Germinal center (tissue), 1 donor: ENCODE measurements around the gene APLP1.
"Not testable (repeated sequence)": the region's sequence is repeated elsewhere in the genome, so short reads cannot be mapped to it uniquely, and the experiment has no call there.

Source experiments
- DNase-seq: peaks from one replicate; pipeline ENCODE4 v3.0.0; 2012; ENCODE audit warnings: mixed read lengths, low spot score

Gene APLP1

DNA sequence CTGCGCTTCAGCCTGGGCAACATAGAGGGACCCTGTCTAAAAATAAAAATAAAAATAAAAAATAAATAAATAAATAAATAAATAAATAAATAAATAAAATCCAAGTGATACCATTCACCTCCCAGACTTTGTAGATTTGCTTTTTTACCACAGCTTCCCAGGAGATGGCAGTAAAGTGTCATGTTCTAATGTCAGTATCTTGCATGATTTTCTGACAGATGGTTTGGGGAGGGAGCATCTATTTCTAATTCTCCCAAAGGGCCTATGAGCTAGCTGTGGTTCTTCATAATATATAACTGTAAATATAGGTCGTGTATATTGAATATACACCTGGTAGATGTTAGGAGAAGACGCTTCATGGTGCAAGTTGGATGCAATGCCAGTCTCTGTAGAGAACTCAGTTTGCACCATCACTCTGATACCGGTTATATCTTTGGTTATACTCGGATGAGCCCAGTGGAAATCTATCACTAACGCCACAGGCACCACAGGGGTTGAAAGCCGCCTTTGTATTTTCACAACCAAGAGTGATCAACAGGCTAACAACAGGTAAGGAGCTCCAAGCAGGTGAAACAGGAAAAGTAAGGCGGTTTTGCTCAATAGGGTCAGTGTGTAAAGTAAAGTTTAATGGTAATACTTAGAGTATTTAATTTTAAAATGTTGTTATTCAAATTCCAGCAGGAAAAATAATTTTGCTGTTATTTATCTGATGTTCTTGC lies 13.9 kb downstream of the APLP1 start:
- peak; percentile 69 for DNase-seq

DNA sequence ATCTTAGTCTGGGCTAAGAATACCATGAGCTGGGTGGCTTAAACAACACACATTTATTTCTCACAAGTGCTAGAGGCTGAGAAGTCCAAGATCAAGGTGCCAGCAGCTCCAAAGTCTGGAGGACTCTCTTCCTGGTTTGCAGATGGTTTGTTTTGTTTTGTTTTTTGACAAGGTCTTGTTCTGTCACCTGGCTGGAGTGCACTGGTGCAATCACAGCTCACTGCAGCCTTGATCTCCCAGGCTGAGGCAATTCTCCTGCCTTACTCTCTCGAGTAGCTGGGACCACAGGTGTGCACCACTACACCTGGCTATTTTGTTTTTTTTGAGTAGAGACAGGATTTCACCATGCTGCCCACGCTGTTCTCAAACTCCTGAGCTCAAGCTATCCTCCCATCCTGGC lies 15.5 kb downstream of the APLP1 start:
- DNase-seq, result no peak

DNA sequence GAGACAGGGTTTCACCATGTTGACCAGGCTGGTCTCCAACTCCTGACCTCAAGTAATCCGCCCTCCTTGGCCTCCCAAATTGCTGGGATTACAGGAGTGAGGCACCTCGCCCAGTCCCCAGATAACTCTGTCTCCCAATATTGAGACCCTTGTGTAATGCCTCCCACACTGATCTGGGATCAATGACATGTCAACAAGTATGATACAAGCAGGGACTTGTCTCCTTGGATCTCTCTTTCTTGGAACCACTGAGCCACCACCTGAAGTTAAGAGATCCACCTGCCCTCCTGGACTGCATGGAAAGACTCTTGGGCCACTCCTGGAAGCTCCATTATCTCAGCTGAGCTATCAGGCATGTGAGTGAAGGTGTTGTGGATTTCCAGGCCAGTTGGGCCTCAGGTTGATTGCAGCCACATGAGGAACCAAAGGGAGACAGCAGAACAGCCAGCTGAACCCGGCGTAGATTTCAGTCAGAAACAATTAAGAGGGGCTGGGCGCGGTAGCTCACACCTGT lies 16.9 kb downstream of the APLP1 start:
- no peak for DNase-seq

GRCh38 chr19:35885904-35886303 lies 17.5 kb downstream of the APLP1 start:
- no peak for DNase-seq

DNA sequence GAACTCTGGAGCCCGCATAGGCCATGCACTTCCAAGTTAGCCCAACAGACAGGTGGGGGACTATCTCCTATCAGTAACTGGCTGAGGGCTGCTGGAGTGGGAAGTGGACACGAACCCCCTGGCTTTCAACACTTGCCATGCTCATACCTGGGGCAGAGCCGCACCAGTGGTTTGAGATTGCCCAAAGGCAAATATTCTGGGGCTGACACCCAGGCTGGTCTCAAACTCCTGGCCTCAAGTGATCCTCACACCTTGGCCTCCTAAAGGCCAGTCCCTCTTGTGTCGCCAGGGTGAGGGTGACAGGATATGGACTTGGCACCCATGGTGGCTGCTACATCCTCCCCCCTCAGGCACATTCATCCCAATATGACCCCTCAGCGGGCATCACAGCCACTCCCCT lies 18.8 kb downstream of the APLP1 start:
- no peak for DNase-seq

- no peak for DNase-seq
Observed at GRCh38 chr19:35888398-35888797, 20.0 kb downstream of the APLP1 start.

DNA sequence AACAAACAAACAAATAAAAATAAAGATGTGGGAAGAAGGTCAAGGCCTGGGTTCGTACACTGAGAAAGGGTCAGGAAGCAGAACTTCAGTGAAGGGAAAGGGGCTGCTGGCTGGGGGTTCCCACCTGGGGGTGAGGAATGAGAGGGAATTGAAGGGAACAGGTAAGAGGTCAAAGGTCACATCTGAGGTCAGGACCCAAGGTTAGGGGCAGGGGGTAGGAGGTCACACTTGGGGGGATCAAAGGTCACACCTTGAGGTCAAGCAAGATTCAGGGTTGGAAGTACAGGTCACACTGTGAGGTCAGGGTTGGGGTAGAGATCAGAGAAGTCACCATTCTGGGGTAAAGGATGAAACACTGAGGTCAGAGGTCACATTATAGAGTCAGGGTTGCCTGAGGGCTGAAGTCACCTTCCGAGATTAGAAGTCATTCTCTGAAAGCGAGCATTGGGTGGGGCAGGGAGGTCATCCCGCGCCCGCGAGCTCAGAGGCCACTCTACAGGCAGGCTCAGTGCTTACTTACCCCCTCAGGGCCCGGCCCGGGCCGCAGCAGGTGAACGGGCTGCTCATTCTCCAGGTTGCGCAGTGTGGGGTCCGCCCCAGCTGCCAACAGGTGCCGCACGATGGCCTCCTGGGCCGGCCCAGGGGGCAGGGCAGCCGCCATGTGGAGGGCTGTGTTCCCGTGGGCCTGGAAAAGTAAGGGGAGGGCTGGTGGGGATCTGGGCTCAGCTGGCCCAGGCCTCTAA lies 21.2 kb downstream of the APLP1 start:
- DNase-seq, result no peak

DNA sequence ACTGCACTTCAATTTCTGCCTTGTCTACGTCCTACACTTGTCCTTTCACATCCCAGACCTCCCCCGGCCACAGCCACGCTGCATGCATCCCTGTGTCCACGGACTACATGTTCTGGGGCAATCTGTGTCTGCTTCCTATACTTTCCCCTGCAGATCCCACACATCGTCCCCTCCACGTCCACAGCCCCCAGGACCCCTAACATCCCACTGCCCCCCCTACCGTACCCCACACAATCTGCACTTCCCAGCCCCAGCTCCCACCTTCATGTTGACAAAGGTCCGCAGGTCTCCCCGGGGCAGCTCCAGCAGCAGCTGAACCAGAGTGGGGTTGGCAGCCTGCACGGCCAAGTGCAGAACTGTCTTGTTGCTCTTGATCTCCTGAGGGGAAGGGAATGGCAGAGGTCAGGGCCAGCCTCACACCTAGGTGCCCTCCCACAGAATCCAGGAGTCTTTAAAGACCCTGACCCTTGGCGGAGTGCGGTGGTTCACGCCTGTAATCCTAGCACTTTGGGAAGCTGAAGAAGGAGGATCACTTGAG lies 21.8 kb downstream of the APLP1 start:
- DNase-seq, result no peak

DNA sequence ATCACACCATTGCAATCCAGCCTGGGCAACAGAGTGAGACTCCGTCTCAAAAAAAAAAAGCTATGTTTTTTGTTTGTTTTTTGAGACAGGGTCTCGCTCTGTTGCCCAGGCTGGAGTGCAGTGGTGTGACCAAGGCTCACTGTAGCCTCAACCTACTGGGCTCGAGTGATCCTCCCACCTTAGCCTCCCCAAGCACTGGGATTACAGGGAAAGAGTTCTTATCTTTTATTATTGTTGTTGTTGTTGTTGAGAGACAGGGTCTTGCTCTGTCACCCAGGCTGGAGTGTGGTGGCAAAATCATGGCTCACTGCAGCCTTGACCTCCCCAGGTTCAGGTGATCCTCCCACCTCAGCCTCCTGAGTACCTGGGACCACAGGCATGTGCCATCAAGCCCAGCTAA lies 23.4 kb downstream of the APLP1 start:
- not testable (repeated sequence) for DNase-seq

DNA sequence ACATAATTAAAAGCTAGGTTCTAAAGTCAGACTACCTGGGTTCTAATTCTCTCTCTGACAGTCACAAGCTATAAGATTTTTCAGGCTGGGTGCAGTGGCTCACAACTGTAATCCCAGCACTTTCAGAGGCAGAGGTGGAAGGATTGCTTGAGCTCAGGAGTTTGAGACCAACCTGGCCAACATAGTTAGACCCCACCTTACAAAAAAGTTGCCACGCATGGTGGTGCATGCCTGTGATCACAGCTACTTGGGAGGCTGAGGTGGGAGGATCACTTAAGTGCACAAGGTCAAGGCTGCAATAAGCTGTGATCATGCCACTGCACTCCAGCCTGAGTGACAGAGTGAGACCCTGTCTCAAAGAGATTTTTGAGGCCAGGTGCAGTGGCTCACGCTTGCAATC lies 26.0 kb downstream of the APLP1 start:
- no peak for DNase-seq

DNA sequence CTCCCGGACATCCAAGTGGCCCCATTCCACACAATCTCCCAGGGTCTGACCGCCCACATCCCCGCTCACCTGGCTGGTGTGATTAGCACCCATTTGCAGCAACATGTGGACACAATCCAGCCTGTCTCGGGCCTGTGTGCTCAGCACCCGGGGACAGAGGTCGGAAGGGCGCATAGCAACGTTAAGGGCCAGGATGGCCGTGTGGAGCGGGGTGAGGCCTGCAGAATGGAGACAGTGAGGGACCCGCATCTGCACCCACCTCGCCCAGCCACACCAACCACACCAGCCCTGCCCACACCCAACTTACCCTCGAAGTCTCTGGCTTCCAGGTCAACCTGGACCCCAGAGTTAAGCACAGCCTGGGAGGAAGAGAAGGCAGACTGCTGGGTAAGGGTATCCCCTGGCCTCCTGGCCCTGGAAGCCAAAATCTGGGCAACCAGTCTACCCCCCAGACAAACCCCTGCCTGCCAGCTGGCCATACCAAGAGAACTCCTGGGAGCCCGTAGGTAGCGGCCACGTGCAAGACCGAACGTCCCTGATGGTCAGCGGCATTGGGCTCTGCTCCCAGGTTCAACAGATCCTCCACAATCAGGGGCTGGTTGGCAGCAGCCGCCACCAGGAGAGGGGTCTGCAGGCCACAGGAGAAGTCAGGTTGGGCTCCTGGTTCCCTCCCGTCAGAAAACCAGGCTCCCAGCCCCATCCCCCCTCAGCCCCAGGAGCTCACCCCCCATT lies 27.7 kb downstream of the APLP1 start:
- DNase-seq, result no peak

DNA sequence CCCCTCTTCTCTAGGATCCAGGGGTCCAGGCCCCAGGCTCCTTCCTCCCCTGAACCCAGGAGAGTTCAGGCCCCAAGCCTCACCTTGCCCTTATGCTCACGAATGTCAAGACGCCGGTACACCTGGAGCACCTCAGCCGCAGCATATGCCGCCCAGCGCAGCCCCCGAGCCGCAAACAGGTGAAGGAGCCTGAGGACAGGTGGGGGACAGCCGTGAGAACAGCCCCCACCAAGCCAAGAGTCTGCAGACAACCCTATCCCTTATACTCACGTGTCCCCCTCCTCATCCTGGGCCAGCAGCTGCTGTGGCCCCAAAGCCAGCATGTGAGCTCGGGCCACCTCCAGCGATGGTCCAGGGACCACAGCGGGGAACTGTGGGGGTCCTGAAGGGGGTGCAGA lies 28.3 kb downstream of the APLP1 start:
- no peak for DNase-seq

DNA sequence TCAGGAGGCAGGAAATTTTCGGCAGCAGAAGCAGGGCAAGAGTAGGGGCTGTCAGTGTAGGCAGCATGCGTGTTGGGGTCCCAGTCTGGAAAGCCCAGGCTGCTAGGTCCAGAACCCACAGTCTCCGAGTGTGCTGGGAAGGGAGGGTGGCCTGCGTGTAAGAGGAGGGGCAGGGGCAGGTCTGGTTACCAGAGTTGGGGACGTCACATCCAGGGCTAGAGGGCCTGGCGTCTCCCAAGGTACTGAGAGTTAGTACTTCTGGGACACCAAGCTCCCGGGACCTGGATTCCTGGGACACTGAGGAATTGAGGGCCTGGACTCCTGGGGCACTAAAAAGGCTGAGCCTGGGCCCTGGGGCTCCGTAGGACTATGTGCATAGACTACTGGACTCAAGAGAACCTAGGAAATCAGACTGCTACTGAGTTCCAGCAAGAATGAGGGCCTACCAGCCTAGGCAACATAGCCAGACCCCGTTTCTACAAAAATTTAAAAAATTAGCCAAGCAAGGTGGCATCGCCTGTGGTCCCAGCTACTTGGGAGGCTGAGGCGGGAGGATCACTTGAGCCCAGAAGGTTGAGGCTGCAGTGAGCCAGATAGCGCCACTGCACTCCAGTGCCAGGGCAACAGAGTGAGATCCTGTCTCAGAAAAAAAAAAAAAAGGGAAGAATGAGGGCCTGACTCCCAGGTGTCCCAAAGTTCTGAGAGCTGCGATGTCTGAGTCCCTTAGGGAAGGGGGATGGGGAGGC lies 29.5 kb downstream of the APLP1 start:
- DNase-seq, result no peak

GRCh38 chr19:35898499-35898809 lies 30.1 kb downstream of the APLP1 start:
- no peak for DNase-seq

DNA sequence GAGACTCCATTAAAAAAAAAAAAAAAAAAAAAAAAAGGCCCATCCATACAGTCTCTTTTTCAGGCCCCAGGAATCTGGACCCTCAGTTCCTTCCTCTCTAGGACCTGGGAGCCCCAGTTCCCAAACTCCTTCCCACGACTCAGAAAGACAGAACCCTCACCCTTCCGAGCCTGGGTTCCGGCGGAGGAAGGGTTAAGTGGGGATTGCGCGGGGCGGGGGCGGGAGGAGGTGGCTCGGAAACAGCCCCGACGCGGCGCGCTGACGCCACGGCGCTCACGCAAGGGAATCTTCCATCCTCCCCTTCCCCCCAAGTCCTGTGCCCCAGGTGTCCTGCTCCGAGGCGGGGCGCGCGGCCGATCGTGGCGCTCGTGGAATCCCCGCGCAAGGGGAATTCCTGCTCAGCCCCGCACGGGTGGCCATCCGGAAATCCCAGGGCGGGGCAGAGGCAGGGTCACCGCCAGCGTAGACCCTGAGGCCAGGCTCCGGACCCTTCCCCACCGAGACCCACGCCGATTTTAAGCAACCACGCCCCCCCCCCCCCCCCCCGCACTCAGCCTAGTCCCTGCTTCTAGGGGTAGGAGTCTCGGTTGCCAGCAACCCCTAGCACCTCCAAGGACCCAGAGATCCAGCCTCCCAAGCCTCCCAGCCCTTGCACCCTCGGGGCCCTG lies 31.3 kb downstream of the APLP1 start:
- DNase-seq, result peak; percentile 92

DNA sequence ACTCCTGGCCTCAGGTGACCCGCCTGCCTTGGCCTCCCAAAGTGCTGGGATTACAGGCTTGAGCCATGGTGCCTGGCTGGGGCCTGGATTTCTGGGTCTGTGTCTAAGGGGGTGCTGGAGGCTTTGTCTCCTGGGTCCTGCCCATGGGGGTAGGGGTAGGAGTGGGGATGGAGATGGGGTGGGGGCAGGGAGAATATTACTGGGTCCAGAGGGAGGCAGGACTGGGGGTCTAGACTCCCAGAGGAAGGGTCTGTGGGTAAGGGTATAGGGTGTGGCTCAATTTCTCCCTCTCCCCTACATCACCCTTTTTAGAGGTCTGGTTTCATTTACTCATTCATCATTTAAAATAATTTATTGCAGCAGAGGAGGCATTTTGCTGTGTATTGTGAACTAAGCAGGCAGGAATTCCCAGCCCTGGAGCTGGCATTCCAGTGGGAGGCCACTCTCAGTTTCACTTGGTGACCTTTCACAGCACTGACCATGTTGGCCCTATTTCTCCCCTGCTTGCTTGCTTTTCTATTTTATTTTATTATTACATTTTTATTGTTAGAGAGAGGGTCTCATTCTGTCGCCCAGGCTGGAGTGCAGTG lies 32.8 kb downstream of the APLP1 start:
- no peak for DNase-seq

GRCh38 chr19:35901854-35902661 lies 33.7 kb downstream of the APLP1 start, which contains the start of gene HCST:
Gene HCST (plus strand): TSS chr19:35902529. CDS start chr19:35902594, 65 bp downstream.
- peak; percentile 53 for DNase-seq

DNA sequence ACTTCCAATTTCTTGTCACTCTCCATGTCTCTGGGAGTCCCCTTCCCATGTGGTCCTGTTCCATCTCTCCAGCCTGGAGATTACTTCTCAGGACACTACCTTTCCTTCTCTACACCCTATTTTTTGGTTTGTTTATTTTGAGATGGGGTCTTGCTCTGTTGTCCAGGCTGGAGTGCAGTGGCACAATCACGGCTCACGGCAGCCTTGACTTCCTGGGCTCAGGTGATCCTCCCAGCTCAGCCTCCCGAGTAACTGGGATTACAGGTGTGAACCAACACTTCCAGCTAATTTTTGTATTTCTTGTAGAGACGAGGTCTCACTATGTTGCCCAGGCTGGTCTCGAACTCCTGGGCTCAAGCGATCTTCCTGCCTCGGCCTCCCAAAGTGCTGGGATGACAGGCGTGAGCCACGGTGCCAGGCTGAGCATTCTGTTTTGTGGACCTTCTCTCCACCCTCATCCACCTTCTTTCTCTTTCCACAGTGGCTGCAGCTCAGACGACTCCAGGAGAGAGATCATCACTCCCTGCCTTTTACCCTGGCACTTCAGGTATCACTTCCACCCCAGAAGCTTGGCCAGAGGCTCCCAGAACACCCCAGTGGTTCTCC lies 34.6 kb downstream of the APLP1 start:
- no peak for DNase-seq

DNA sequence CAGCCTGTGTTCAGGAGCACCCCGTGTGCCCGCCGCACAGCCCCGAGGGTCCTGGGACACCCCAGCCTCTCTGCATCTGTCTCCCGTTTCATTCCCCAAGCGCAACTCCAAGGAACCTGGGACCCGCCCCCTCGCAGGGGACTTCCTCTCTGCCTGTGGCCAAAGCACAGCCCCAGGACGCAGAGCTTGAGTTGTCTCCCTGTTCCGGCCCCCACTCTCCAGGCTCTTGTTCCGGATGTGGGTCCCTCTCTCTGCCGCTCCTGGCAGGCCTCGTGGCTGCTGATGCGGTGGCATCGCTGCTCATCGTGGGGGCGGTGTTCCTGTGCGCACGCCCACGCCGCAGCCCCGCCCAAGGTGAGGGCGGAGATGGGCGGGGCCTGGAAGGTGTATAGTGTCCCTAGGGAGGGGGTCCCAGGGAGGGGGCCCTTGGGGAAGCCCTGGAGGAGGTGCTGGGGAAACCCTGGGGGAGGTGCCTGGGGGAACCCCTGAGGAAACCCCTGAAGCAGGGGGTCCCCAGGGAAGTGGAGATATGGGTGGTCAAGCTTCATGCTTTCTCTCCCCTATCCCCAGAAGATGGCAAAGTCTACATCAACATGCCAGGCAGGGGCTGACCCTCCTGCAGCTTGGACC lies 35.3 kb downstream of the APLP1 start:
- DNase-seq, result peak; percentile 85
